ENCODE measurements around the gene NIFK.
"Not testable (repeated sequence)": the region's sequence is repeated elsewhere in the genome, so short reads cannot be mapped to it uniquely, and the experiment has no call there.

The NIFK gene

GRCh38 chr2:121690572-121690971, 46.1 kb downstream of the NIFK start:
- not testable (repeated sequence) for DNase-seq

DNA sequence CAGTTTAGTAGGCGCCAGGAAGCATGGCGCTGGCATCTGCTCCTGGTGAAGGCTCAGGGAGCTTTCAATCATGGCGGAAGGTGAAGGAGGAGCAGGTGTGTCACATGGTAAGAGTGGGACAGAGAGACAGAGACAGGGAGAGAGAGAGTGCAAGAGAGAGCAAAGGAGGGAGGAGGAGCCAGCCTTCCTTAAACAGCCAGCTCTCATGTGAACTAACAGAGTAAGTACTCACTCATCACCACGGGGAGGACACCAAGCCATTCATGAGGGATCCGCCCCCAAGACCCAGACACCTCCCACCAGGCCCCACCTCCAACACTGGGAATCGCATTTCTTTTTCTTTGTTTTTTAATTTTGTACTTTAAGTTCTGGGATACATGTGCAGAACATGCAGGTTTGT, 46.6 kb downstream of the NIFK start:
- DNase-seq, result no peak

- peak; percentile 14 for DNase-seq
These were observed 47.3 kb downstream of the NIFK start for GRCh38 chr2:121689356-121689755.

- no peak for DNase-seq
These were observed 47.9 kb downstream of the NIFK start for GRCh38 chr2:121688820-121689219.

GRCh38 chr2:121686902-121687301, 49.8 kb downstream of the NIFK start:
- DNase-seq, result no peak

- no peak for DNase-seq
These were observed 50.5 kb downstream of the NIFK start for GRCh38 chr2:121686218-121686617.

- no peak for DNase-seq
These were observed 54.0 kb downstream of the NIFK start for GRCh38 chr2:121682396-121683298.

DNA sequence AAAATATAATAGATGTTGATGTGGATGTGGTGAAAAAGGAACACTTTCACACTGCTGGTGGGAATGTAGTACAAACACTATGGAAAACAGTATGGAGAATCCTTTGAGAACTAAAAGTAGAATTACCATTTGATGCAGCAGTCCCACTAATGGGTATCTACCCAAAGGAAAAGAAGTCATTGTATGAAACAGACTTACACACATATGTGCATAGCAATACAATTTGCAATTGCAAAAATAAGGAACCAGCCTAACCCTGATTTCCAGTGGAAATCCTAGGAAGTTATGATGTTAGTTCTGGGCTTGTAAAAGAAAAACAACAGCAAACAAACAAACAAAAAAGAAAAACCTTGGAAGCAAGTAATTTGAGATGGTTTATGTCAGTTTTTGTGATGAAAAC, 58.8 kb downstream of the NIFK start:
- no peak for DNase-seq

Data from NCI-H526 treated with DMSO at 0.1 percent for 48 hours (cell line).